ENCODE measurements around the gene BARX2. TPM values are rescaled to one million over a fixed set of nuclear protein-coding genes. Genes with fewer than 3 reads are reported as not detected.

BARX2 gene
- total RNA-seq, 1 donor from 2014 or later = 0.55 TPM

Other genes with a start within 250 kb of the BARX2 start
- gene ARHGAP32, start 183.5 kb upstream of the BARX2 start, total RNA-seq = 79.3 TPM